ENCODE data around the gene PLEKHA8. TPM values are rescaled to one million over a fixed set of nuclear protein-coding genes. Genes with fewer than 3 reads are reported as not detected.

Gene PLEKHA8
- total RNA-seq, 1 donor from 2014 or later: 43.8 TPM

DNA sequence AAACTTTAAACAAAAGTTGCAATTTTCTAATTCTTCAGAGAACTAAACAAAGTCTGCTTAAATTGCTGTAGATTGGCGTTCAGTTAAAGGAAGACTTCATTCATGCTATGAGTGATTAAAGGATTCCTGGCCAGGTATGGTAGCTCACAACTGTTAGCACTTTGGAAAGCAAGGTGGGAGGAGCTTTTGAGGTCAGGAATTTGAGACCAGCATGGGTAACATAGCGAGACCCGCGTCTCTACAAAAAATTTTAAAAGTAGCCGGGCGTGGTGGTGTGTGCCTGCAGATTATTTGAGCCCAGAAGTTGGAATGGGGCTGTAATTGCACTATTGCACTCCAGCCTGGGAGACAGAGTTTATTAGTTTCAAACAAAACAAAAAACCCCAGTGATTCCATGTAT, 25.1 kb upstream of the PLEKHA8 start:
- Mint-ChIP-seq H3K4me1 (ENCODE audit: unreplicated experiment) (peaks cover 11% of the 10 kb centered on the region), H3K9me3 (ENCODE audit: unreplicated experiment) (no peaks in the 10 kb centered on the region), H3K27ac (ENCODE audit: unreplicated experiment) (no peak overlapping the region), H3K4me3 (ENCODE audit: unreplicated experiment) (no peak overlapping the region), H3K27me3 (ENCODE audit: unreplicated experiment) (no peaks in the 10 kb centered on the region), H3K36me3 (ENCODE audit: low read depth, unreplicated experiment) (no peaks in the 10 kb centered on the region)
- TF ChIP-seq, protein P1, sequence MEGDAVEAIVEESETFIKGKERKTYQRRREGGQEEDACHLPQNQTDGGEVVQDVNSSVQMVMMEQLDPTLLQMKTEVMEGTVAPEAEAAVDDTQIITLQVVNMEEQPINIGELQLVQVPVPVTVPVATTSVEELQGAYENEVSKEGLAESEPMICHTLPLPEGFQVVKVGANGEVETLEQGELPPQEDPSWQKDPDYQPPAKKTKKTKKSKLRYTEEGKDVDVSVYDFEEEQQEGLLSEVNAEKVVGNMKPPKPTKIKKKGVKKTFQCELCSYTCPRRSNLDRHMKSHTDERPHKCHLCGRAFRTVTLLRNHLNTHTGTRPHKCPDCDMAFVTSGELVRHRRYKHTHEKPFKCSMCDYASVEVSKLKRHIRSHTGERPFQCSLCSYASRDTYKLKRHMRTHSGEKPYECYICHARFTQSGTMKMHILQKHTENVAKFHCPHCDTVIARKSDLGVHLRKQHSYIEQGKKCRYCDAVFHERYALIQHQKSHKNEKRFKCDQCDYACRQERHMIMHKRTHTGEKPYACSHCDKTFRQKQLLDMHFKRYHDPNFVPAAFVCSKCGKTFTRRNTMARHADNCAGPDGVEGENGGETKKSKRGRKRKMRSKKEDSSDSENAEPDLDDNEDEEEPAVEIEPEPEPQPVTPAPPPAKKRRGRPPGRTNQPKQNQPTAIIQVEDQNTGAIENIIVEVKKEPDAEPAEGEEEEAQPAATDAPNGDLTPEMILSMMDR (IDR thresholded peaks at IDR 0.05; ENCODE audit: unreplicated experiment): no peak
- no peak for DNase-seq (ENCODE audit: low spot score)

DNA sequence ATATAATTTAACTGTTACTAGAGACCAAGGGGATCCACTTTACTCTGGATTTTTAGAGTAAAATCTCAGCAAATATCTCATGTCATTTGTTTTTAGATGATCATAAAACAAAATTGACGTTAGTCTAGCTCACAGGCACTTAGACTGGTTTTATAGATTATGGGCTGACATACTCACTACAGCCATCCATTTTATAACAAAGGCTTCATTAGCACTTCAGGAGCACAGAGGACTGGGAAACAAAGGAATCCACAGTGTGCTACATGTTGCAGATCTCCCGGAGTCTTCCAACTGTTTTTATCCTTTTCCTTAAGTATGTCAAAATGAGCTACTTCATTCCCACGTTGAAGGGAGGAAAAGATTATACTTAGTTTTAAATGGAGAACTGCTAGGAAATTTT, 22.7 kb upstream of the PLEKHA8 start:
- Mint-ChIP-seq H3K36me3 (ENCODE audit: low read depth, unreplicated experiment) (no peaks in the 10 kb centered on the region), H3K27me3 (ENCODE audit: unreplicated experiment) (no peaks in the 10 kb centered on the region), H3K27ac (ENCODE audit: unreplicated experiment) (no peak overlapping the region), H3K9me3 (ENCODE audit: unreplicated experiment) (no peaks in the 10 kb centered on the region), H3K4me1 (ENCODE audit: unreplicated experiment) (peaks cover 6% of the 10 kb centered on the region), H3K4me3 (ENCODE audit: unreplicated experiment) (no peak overlapping the region)
- DNase-seq (ENCODE audit: low spot score): no peak
- TF ChIP-seq, protein P1 (IDR thresholded peaks at IDR 0.05; ENCODE audit: unreplicated experiment): no peak

- DNase-seq (ENCODE audit: low spot score): no peak
- no peak overlapping the region for H3K27ac Mint-ChIP-seq (ENCODE audit: unreplicated experiment)
These were observed 18.2 kb upstream of the PLEKHA8 start for GRCh38 chr7:30010021-30010420.

DNA sequence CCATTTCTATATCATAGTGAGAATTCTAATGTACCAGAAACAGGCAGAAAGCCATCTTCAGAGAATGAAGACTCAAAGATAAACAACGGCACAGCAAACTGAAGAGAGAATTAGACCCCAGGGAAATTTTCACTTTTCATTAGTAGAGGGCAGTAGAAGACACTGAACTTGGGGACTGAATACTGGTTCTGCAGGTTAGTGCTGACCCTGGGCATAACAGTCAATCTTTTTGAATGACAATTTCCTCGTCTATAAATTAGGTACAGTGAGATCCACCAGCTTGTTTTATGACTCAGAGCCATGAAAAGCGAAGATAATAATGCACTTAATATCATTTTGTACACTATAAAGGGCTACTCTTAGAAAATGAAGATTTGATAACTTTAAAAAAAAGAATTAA, 15.5 kb upstream of the PLEKHA8 start:
- H3K4me3 Mint-ChIP-seq (ENCODE audit: unreplicated experiment): no peak overlapping the region
- no peak overlapping the region for H3K27ac Mint-ChIP-seq (ENCODE audit: unreplicated experiment)
- DNase-seq (ENCODE audit: low spot score): no peak
- H3K27me3 Mint-ChIP-seq (ENCODE audit: unreplicated experiment): no peaks in the 10 kb centered on the region
- peaks cover 4% of the 10 kb centered on the region for H3K36me3 Mint-ChIP-seq (ENCODE audit: low read depth, unreplicated experiment)
- no peaks in the 10 kb centered on the region for H3K4me1 Mint-ChIP-seq (ENCODE audit: unreplicated experiment)
- TF ChIP-seq, protein P1 (IDR thresholded peaks at IDR 0.05; ENCODE audit: unreplicated experiment): no peak
- no peaks in the 10 kb centered on the region for H3K9me3 Mint-ChIP-seq (ENCODE audit: unreplicated experiment)

More at GRCh38 chr7:30010021-30010420, 18.2 kb upstream of the PLEKHA8 start:
- no peak overlapping the region for H3K4me3 Mint-ChIP-seq (ENCODE audit: unreplicated experiment)
- H3K4me1 Mint-ChIP-seq (ENCODE audit: unreplicated experiment): no peaks in the 10 kb centered on the region
- H3K9me3 Mint-ChIP-seq (ENCODE audit: unreplicated experiment): no peaks in the 10 kb centered on the region
- H3K36me3 Mint-ChIP-seq (ENCODE audit: low read depth, unreplicated experiment): no peaks in the 10 kb centered on the region
- TF ChIP-seq, protein P1 (IDR thresholded peaks at IDR 0.05; ENCODE audit: unreplicated experiment): no peak
- H3K27me3 Mint-ChIP-seq (ENCODE audit: unreplicated experiment): no peaks in the 10 kb centered on the region

DNA sequence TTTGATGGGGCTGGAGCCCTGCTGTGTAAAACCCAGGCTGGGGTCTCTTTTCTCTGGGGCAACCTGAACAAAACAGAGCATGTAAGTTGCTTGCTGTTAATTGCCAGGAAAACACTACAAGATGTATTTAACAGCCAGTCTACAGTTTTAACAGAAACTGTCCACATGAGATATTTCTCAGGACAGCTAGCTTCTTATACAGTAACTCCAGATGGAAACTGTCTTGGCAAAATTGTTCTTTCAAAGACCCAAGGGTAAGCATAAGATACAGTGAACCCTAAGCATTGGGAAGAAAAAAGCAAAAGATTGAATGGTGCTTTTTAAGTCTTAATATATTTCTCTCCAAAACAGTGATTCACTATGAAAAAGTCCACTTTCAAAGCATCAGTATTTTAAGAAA, 9.8 kb upstream of the PLEKHA8 start:
- Mint-ChIP-seq H3K27me3 (ENCODE audit: unreplicated experiment) (no peaks in the 10 kb centered on the region), H3K9me3 (ENCODE audit: unreplicated experiment) (no peaks in the 10 kb centered on the region), H3K36me3 (ENCODE audit: low read depth, unreplicated experiment) (peaks cover 4% of the 10 kb centered on the region), H3K27ac (ENCODE audit: unreplicated experiment) (no peak overlapping the region), H3K4me1 (ENCODE audit: unreplicated experiment) (peaks cover 2% of the 10 kb centered on the region), H3K4me3 (ENCODE audit: unreplicated experiment) (no peak overlapping the region)
- TF ChIP-seq, protein P1 (IDR thresholded peaks at IDR 0.05; ENCODE audit: unreplicated experiment): no peak
- no peak for DNase-seq (ENCODE audit: low spot score)
